Calu3 (cell line): ENCODE data around the gene HSPH1. TPM values are rescaled to one million over a fixed set of nuclear protein-coding genes. Genes with fewer than 3 reads are reported as not detected.
"Not testable (repeated sequence)": the region's sequence is repeated elsewhere in the genome, so short reads cannot be mapped to it uniquely, and the experiment has no call there.

Source experiments
- BruUV-seq: library from RNA; stranded (reverse); fragments of 400-500 nt; replicated peaks from 2 replicates; lab custom pipeline; 2021; lab: Mats Ljungman, UMichigan
- CTCF ChIA-PET: fragments of 300-600 bp; sonication (Branson Sonifier 250); formaldehyde crosslinking; loops from one replicate; lab custom pipeline; 2022; ENCODE audit warnings: antibody characterized with exemption; lab: Charles Lee
- DNase-seq: peaks from one replicate; pipeline ENCODE4 v3.0.0; 2022
- H3K27ac Mint-ChIP-seq: one replicate; pipeline ENCODE4 v1.8.0; 2022; ENCODE audit warnings: mixed read lengths; ENCODE audit not compliant: unreplicated experiment
- H3K27me3 Mint-ChIP-seq: one replicate; pipeline ENCODE4 v1.8.0; 2022; ENCODE audit warnings: mixed read lengths; ENCODE audit not compliant: unreplicated experiment
- H3K36me3 Mint-ChIP-seq: one replicate; pipeline ENCODE4 v1.8.0; 2022; ENCODE audit warnings: mild to moderate bottlenecking, moderate library complexity, mixed read lengths; ENCODE audit not compliant: insufficient read depth, unreplicated experiment
- H3K4me1 Mint-ChIP-seq: one replicate; pipeline ENCODE4 v1.8.0; 2022; ENCODE audit warnings: mild to moderate bottlenecking, low read depth, mixed read lengths; ENCODE audit not compliant: unreplicated experiment
- H3K4me3 Mint-ChIP-seq: one replicate; pipeline ENCODE4 v1.8.0; 2022; ENCODE audit warnings: mild to moderate bottlenecking, low read depth, moderate library complexity, mixed read lengths; ENCODE audit not compliant: unreplicated experiment
- H3K9me3 Mint-ChIP-seq: one replicate; pipeline ENCODE4 v1.8.0; 2022; ENCODE audit warnings: low read depth, mixed read lengths; ENCODE audit not compliant: unreplicated experiment
- CTCF ChIP-seq: fragments of 200-600 bp; IDR thresholded peaks from one replicate; pipeline ENCODE4 v1.8.0; 2022; ENCODE audit warnings: antibody characterized with exemption; ENCODE audit not compliant: unreplicated experiment
- intact Hi-C: fragments of 100-400 bp; cut with micrococcal nuclease; formaldehyde crosslinking; loops from one replicate; pipeline ENCODE4 v1.10.0; 2022; ENCODE audit not compliant: unreplicated experiment
- total RNA-seq: library from RNA; stranded (reverse); gene quantifications from 2 replicates; pipeline ENCODE4 v1.2.3, GENCODE V29; 2022

Gene HSPH1
- total RNA-seq, 1 experiment from 2014 or later, result 216 TPM

- DNase-seq, result no peak
- no peak for TF ChIP-seq CTCF
- peaks cover 41% of the 10 kb centered on the region for H3K27me3 Mint-ChIP-seq
- intact Hi-C loops, result no loop called here
- BruUV-seq, result no TSS peak
- no peaks in the 10 kb centered on the region for H3K36me3 Mint-ChIP-seq
- H3K4me1 Mint-ChIP-seq, result no peaks in the 10 kb centered on the region
- H3K9me3 Mint-ChIP-seq, result no peaks in the 10 kb centered on the region
- CTCF ChIA-PET, result interaction anchor here (0.7 kb wide), 1 partner anchor 247 kb away, joined by 4 read pairs; no protein-coding TSS in a partner anchor
- H3K4me3 Mint-ChIP-seq, result no peak overlapping the region
- H3K27ac Mint-ChIP-seq, result no peak overlapping the region
These were observed 56.5 kb downstream of the HSPH1 start for GRCh38 chr13:31105020-31105795.

GRCh38 chr13:31102905-31103304 lies 58.8 kb downstream of the HSPH1 start:
- no TSS peak for BruUV-seq
- Mint-ChIP-seq H3K36me3 (no peaks in the 10 kb centered on the region), H3K27me3 (peaks cover 36% of the 10 kb centered on the region), H3K4me1 (no peaks in the 10 kb centered on the region), H3K9me3 (peaks cover 2% of the 10 kb centered on the region), H3K27ac (no peak overlapping the region), H3K4me3 (no peak overlapping the region)
- CTCF ChIA-PET, result no interaction called here
- TF ChIP-seq CTCF, result no peak
- intact Hi-C loops, result no loop called here
- DNase-seq, result no peak

- no peak for TF ChIP-seq CTCF
- Mint-ChIP-seq H3K4me3 (no peak overlapping the region), H3K4me1 (no peaks in the 10 kb centered on the region), H3K27me3 (peaks cover 36% of the 10 kb centered on the region), H3K9me3 (peaks cover 2% of the 10 kb centered on the region), H3K36me3 (no peaks in the 10 kb centered on the region), H3K27ac (no peak overlapping the region)
- CTCF ChIA-PET, result no interaction called here
- intact Hi-C loops, result no loop called here
- no peak for DNase-seq
- BruUV-seq, result no TSS peak
These were observed 60.1 kb downstream of the HSPH1 start for GRCh38 chr13:31101472-31102170.

GRCh38 chr13:31100721-31101120 lies 61.0 kb downstream of the HSPH1 start:
- Mint-ChIP-seq H3K9me3 (peaks cover 2% of the 10 kb centered on the region), H3K4me1 (no peaks in the 10 kb centered on the region), H3K4me3 (no peak overlapping the region), H3K27ac (no peak overlapping the region), H3K36me3 (no peaks in the 10 kb centered on the region), H3K27me3 (peaks cover 36% of the 10 kb centered on the region)
- no peak for DNase-seq
- CTCF ChIA-PET, result no interaction called here
- intact Hi-C loops, result no loop called here
- TF ChIP-seq CTCF, result no peak
- BruUV-seq, result no TSS peak

- H3K4me3 Mint-ChIP-seq, H3K4me1 Mint-ChIP-seq, H3K27ac Mint-ChIP-seq, DNase-seq, intact Hi-C loops, H3K36me3 Mint-ChIP-seq, BruUV-seq, CTCF ChIA-PET, H3K9me3 Mint-ChIP-seq: not testable (repeated sequence)
- peaks cover 28% of the 10 kb centered on the region for H3K27me3 Mint-ChIP-seq
These were observed 63.7 kb downstream of the HSPH1 start for GRCh38 chr13:31097911-31098434.
